Kidney epithelial cell (primary cell): ENCODE measurements around the gene GOLGA8J. TPM values are rescaled to one million over a fixed set of nuclear protein-coding genes. Genes with fewer than 3 reads are reported as not detected.
"Not testable (repeated sequence)": the region's sequence is repeated elsewhere in the genome, so short reads cannot be mapped to it uniquely, and the experiment has no call there.

Source experiments
- DNase-seq: peaks from one replicate; pipeline ENCODE4 v3.0.0-alpha.2; 2010; ENCODE audit warnings: low read depth
- H3K27me3 ChIP-seq: 2 replicates; pipeline ENCODE4 v1.6.0; 2011; ENCODE audit warnings: low read length; ENCODE audit not compliant: control insufficient read depth, insufficient read depth
- H3K36me3 ChIP-seq: 2 replicates; pipeline ENCODE4 v1.5.1; 2011; ENCODE audit warnings: low read length; ENCODE audit not compliant: control insufficient read depth, insufficient read depth
- H3K4me3 ChIP-seq: 2 replicates; pipeline ENCODE4 v1.5.1; 2011; ENCODE audit warnings: low read depth, mild to moderate bottlenecking, control low read depth, low read length
- total RNA-seq: library from RNA; depleted of rRNA; stranded (reverse); fragments of >200 nt; gene quantifications from 2 replicates; pipeline ENCODE4 v1.2.3, GENCODE V29; 2015
- TF ChIP-seq, protein P1 (sequence below): IDR thresholded peaks from 2 replicates; pipeline ENCODE4 v1.5.1; 2011; ENCODE audit warnings: mild to moderate bottlenecking, moderate library complexity, low read length, control low read depth, inconsistent platforms; ENCODE audit not compliant: insufficient read depth, poor library complexity, severe bottlenecking

GOLGA8J gene
- total RNA-seq, 1 donor from 2014 or later = not detected

DNA sequence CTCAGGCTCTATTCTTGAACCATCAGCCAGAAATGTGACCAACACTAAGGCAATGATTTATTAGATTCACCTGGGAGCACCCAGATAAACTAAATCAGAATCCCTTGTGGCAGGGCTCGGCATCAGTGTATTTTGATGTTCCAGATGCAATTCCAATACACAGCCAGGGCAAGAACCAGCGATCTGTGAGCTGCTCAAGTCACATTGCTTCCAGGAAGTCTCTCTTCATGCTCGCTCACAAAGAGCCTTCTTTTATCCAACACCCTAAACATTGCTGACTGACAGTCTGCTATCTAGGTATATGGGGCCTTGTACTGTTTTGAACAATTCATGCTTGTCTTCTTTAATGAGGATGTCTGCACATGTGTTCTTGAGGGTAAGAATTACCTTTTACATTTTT is 40.9 kb upstream of the GOLGA8J start:
- Histone ChIP-seq H3K36me3 (no peaks in the 10 kb centered on the region), H3K4me3 (no peak overlapping the region), H3K27me3 (no peaks in the 10 kb centered on the region)
- DNase-seq = no peak
- TF ChIP-seq, protein P1, sequence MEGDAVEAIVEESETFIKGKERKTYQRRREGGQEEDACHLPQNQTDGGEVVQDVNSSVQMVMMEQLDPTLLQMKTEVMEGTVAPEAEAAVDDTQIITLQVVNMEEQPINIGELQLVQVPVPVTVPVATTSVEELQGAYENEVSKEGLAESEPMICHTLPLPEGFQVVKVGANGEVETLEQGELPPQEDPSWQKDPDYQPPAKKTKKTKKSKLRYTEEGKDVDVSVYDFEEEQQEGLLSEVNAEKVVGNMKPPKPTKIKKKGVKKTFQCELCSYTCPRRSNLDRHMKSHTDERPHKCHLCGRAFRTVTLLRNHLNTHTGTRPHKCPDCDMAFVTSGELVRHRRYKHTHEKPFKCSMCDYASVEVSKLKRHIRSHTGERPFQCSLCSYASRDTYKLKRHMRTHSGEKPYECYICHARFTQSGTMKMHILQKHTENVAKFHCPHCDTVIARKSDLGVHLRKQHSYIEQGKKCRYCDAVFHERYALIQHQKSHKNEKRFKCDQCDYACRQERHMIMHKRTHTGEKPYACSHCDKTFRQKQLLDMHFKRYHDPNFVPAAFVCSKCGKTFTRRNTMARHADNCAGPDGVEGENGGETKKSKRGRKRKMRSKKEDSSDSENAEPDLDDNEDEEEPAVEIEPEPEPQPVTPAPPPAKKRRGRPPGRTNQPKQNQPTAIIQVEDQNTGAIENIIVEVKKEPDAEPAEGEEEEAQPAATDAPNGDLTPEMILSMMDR = no peak

DNA sequence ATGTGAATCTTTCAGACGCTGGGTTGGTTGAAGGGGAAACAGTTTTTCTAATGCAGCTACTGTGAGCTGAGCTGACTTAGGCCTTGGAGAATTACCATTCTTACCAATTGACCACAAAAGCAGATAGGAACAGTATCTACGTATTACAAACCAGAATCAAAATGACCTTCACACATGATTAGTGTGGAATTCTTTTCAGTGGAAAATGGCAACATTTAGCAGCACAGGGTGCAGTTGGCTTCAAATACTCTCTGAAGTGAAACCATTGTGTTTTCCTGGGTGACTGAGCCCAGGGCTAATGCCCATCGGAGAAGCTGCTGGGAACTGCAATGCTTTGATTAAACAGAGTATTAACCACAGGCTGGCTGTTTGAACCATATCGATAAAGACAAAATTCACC is 40.2 kb upstream of the GOLGA8J start:
- DNase-seq = no peak
- TF ChIP-seq, protein P1 = no peak
- no peaks in the 10 kb centered on the region for H3K27me3 ChIP-seq
- H3K36me3 ChIP-seq = no peaks in the 10 kb centered on the region
- H3K4me3 ChIP-seq = no peak overlapping the region

DNA sequence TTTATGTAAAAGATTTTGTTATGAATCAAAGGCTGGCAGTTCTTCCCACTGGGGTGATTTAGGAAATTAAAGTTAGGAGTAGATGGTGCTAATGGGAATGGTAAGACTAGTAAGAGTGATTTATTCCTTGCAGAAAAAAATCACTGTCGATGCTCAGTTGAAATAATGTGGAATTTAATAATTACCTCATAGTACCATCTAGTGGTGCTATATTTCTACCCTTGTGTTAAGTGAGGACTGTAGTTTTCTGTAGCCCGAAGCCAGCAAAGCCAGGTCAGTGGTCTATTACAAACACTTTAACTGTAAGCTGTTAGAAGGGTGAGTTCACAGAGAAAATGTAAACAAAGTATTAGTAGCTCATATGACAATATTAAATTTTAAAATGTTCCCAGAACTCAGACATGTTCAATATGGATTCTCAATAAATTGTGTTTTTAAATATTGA is 39.5 kb upstream of the GOLGA8J start:
- Histone ChIP-seq H3K27me3 (no peaks in the 10 kb centered on the region), H3K36me3 (no peaks in the 10 kb centered on the region), H3K4me3 (no peak overlapping the region)
- DNase-seq = no peak
- TF ChIP-seq, protein P1 = peak; percentile 19

DNA sequence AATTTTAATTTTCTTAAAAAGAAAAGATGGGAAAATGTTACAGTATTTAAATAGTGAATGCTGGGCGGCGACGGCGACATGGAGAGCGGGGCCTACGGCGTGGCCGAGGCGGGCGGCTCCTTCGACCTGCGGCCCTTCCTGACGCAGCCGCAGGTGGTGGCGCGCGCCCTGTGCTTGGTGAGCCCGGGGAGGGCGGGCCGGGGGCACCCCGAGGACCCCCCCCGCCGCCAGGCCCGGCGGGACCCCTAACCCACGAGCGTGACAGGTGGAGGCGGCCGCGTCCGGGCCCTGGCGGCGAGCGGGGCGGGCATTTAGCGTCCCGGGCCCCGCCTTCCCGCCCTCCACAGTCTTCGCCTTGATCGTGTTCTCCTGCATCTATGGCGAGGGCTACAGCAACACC is 38.4 kb upstream of the GOLGA8J start:
- DNase-seq = no peak
- Histone ChIP-seq H3K27me3 (no peaks in the 10 kb centered on the region), H3K36me3 (no peaks in the 10 kb centered on the region), H3K4me3 (no peak overlapping the region)
- TF ChIP-seq, protein P1 = no peak

DNA sequence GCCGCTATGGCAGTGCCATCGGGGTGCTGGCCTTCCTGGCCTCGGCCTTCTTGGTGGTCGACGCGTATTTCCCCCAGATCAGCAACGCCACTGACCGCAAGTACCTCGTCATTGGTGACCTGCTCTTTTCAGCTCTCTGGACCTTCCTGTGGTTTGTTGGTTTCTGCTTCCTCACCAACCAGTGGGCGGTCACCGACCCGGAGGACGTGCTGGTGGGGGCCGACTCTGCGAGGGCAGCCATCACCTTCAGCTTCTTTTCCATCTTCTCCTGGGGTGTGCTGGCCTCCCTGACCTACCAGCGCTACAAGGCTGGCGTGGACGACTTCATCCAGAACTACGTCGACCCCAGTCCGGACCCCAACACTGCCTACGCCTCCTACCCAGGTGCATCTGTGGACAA is 37.9 kb upstream of the GOLGA8J start:
- not testable (repeated sequence) for H3K36me3 ChIP-seq, DNase-seq, H3K27me3 ChIP-seq, H3K4me3 ChIP-seq

DNA sequence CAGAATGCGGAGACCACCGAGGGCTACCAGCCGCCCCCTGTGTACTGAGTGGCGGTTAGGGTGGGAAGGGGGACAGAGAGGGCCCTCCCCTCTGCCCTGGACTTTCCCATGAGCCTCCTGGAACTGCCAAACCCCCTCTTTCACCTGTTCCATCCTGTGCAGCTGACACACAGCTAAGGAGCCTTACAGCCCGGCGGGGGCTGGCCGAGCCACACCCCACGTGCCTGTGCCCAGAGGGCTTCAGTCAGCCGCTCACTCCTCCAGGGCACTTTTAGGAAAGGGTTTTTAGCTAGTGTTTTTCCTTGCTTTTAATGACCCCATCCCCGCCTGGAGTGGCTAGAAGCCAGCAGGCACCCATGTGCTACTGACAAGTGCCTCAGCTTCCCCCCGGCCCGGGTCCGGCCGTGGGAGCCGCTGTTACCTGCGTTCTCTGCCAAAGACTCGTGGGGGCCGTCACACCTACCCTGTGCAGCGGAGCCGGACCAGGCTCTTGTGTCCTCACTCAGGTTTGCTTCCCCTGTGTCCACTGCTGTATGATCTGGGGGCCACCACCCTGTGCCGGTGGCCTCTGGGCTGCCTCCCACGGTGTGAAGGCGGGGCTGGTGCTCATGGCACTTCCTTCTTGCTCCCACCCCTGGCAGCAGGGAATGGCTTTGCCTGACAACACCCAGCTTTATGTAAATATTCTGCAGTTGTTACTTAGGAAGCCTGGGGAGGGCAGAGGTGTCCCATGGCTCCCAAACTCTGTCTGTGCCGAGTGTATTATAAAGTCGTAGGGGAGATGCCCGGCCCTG is 37.3 kb upstream of the GOLGA8J start:
- H3K4me3 ChIP-seq, H3K27me3 ChIP-seq, DNase-seq, H3K36me3 ChIP-seq: not testable (repeated sequence)
- TF ChIP-seq, protein P1 = peak; percentile 5
